Kidney epithelial cell (primary cell): ENCODE measurements around the gene DIP2C. TPM values are rescaled to one million over a fixed set of nuclear protein-coding genes. Genes with fewer than 3 reads are reported as not detected.

Experiments
- DNase-seq: peaks from one replicate; pipeline ENCODE4 v3.0.0-alpha.2; 2010; ENCODE audit warnings: low read depth
- H3K27me3 ChIP-seq: 2 replicates; pipeline ENCODE4 v1.6.0; 2011; ENCODE audit warnings: low read length; ENCODE audit not compliant: control insufficient read depth, insufficient read depth
- H3K36me3 ChIP-seq: 2 replicates; pipeline ENCODE4 v1.5.1; 2011; ENCODE audit warnings: low read length; ENCODE audit not compliant: control insufficient read depth, insufficient read depth
- H3K4me3 ChIP-seq: 2 replicates; pipeline ENCODE4 v1.5.1; 2011; ENCODE audit warnings: low read depth, mild to moderate bottlenecking, control low read depth, low read length
- CTCF ChIP-seq: IDR thresholded peaks from 2 replicates; pipeline ENCODE4 v1.5.1; 2011; ENCODE audit warnings: mild to moderate bottlenecking, moderate library complexity, low read length, control low read depth, inconsistent platforms; ENCODE audit not compliant: insufficient read depth, poor library complexity, severe bottlenecking
- total RNA-seq: library from RNA; depleted of rRNA; stranded (reverse); fragments of >200 nt; gene quantifications from 2 replicates; pipeline ENCODE4 v1.2.3, GENCODE V29; 2015

DIP2C gene
- total RNA-seq, 1 donor from 2014 or later = 19.2 TPM

- no peak for TF ChIP-seq CTCF
- DNase-seq = no peak
Measured at GRCh38 chr10:288316-289200, 400.9 kb downstream of the DIP2C start.

GRCh38 chr10:287814-288213 is 401.7 kb downstream of the DIP2C start:
- DNase-seq = no peak
- H3K4me3 ChIP-seq = no peak overlapping the region
- H3K27me3 ChIP-seq = no peaks in the 10 kb centered on the region
- peak; percentile 23 for TF ChIP-seq CTCF
- H3K36me3 ChIP-seq = peaks cover under 1% of the 10 kb centered on the region

More at GRCh38 chr10:288316-289200, 400.9 kb downstream of the DIP2C start:
- no peak overlapping the region for H3K4me3 ChIP-seq
- H3K36me3 ChIP-seq = no peaks in the 10 kb centered on the region
- no peaks in the 10 kb centered on the region for H3K27me3 ChIP-seq

DNA sequence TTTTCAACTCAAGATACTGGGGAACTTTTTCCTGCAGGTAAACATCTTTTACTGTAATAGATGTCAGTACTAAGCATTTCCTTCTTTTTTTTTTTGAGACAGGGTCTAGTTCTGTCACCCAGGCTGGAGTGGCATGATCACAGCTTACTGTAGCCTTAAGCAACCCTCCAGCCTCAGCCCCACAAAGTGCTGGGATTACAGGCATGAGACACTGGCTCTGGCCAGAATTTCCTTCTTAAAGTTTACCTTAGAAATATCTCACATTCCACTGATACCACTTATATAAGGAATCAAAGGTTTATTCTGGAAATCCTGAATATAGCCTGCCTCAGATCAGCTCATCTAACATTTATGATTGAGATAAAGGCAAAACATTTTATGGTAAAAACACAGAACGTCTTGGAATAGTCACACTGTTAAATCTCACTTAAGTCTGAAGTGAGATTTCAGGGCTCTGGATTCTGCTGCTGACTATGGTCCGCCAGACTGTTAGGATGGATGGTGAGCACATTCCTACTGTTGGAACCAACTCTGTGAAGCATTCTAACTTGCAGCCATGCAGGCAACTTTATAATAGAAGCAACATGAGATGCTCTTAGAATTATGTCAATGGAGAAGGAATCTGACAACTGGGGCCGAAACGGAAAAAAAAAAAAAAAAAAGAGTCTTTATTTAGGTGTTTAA is 402.3 kb downstream of the DIP2C start:
- Histone ChIP-seq H3K27me3 (no peaks in the 10 kb centered on the region), H3K4me3 (no peak overlapping the region), H3K36me3 (peaks cover 4% of the 10 kb centered on the region)
- DNase-seq = no peak
- TF ChIP-seq CTCF = no peak

DNA sequence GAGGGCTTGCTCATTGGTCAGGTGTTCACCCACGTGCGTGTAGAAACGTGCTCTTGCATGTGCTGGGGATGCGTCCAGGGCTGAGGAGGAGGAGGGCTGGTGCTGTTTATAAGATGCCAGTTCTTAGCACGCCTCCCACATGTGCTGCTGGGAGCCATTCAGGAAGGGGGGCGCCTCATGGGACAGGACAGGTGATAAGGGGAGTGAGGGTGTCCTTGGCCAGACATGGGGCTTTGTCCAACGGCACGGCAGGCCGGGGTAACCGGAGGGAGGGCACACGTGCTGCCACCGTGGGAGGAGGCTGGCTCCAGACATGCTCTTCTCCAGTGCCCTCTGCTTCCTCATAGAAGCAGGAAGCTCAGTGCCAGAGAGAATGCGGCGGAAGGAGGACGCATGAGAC is 404.3 kb downstream of the DIP2C start:
- TF ChIP-seq CTCF = no peak
- H3K36me3 ChIP-seq = peaks cover 4% of the 10 kb centered on the region
- no peaks in the 10 kb centered on the region for H3K27me3 ChIP-seq
- no peak overlapping the region for H3K4me3 ChIP-seq
- no peak for DNase-seq

- Histone ChIP-seq H3K4me3 (no peak overlapping the region), H3K27me3 (no peaks in the 10 kb centered on the region), H3K36me3 (peaks cover 4% of the 10 kb centered on the region)
- DNase-seq = no peak
- TF ChIP-seq CTCF = no peak
Measured at GRCh38 chr10:283916-284356, 405.5 kb downstream of the DIP2C start.
